ENCODE data around the gene GGA3.

GGA3 gene

GRCh38 chr17:75269844-75270217 is 8.4 kb upstream of the GGA3 start:
- no peak for TF ChIP-seq CTCF (IDR thresholded peaks at IDR 0.05; ENCODE audit: control extremely low read depth, extremely low read depth, low read depth, missing control alignments)
- CTCF ChIA-PET = interaction anchor here (0.6 to 7.7 kb wide), 22 partner anchors 8 to 312 kb away, joined by 3 to 108 read pairs (median 8); partner anchors contain the start of genes ARMC7, GGA3, GRB2 and MRPS7
- DNase-seq (ENCODE audit: extremely low spot score) = no peak
- POLR2A ChIA-PET = interaction anchor here (0.6 to 0.7 kb wide), 3 partner anchors 9 to 313 kb away, joined by 3 to 4 read pairs (median 4); partner anchors contain the start of genes GGA3 and MRPS7

GRCh38 chr17:75267411-75268232 is 6.2 kb upstream of the GGA3 start:
- POLR2A ChIA-PET = interaction anchor here (0.7 to 0.8 kb wide), 2 partner anchors 21 to 240 kb away, joined by 3 to 4 read pairs; partner anchors contain the start of gene SLC25A19
- TF ChIP-seq CTCF (IDR thresholded peaks at IDR 0.05; ENCODE audit: control extremely low read depth, extremely low read depth, low read depth, missing control alignments) = no peak
- CTCF ChIA-PET = interaction anchor here (0.7 to 7.7 kb wide), 3 partner anchors 17 to 27 kb away, joined by 3 to 108 read pairs (median 4); partner anchors contain the start of gene SLC25A19
- DNase-seq (ENCODE audit: extremely low spot score) = no peak

- no peak for TF ChIP-seq CTCF (IDR thresholded peaks at IDR 0.05; ENCODE audit: control extremely low read depth, extremely low read depth, low read depth, missing control alignments)
- ChIA-PET POLR2A (no interaction called here), CTCF (interaction anchor here (0.9 to 7.7 kb wide), 3 partner anchors 17 to 27 kb away, joined by 3 to 108 read pairs (median 4); partner anchors contain the start of gene SLC25A19)
- no peak for DNase-seq (ENCODE audit: extremely low spot score)
These were observed 5.7 kb upstream of the GGA3 start for GRCh38 chr17:75267153-75267410.

- ChIA-PET POLR2A (no interaction called here), CTCF (interaction anchor here (0.9 to 7.7 kb wide), 3 partner anchors 16 to 28 kb away, joined by 3 to 108 read pairs (median 4); partner anchors contain the start of gene SLC25A19)
- no peak for TF ChIP-seq CTCF (IDR thresholded peaks at IDR 0.05; ENCODE audit: control extremely low read depth, extremely low read depth, low read depth, missing control alignments)
- DNase-seq (ENCODE audit: extremely low spot score) = no peak
These were observed 5.1 kb upstream of the GGA3 start for GRCh38 chr17:75266316-75267152.

- ChIA-PET CTCF (interaction anchor here (0.9 to 1.4 kb wide), 3 partner anchors 15 to 151 kb away, joined by 3 to 4 read pairs (median 3); no protein-coding TSS in a partner anchor), POLR2A (no interaction called here)
- no peak for TF ChIP-seq CTCF (IDR thresholded peaks at IDR 0.05; ENCODE audit: control extremely low read depth, extremely low read depth, low read depth, missing control alignments)
- no peak for DNase-seq (ENCODE audit: extremely low spot score)
These were observed 4.4 kb upstream of the GGA3 start for GRCh38 chr17:75265614-75266315.
